ENCODE data around the gene DUT.

DNA sequence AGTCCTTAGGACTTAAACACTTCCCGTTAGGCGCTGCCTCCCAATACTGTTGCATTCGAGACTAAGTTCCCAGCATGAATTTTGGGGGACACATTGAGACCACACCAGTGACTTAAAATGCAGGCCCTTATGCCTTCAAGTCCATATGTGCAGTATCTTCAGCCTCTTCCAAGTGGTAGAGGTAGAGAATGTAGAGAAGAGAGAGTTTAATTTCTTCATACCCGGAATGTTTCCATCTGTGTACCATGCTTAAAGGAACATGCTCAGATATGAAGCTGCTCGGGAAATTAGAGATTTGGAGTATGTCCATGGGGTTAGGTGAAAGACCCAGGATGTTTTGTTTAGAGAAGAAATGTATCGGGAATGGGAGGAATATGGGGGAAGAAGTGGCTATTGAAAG lies 12.6 kb downstream of the DUT start:
- TF ChIP-seq ATF3 (IDR thresholded peaks at IDR 0.05) (no peak), ZFX (IDR thresholded peaks at IDR 0.05) (no peak), CTCF (IDR thresholded peaks at IDR 0.05 in 2 of 3, conservative IDR thresholded peaks at IDR 0.05 in 1 of 3; ENCODE audit: borderline replicate concordance in 1 of 3, insufficient read depth in 1 of 3, low read depth in 2 of 3, low read length in 2 of 3) (no peak), POLR2AphosphoS5 (IDR thresholded peaks at IDR 0.05; ENCODE audit: low read depth, low read length) (no peak), ZNF274 (IDR thresholded peaks at IDR 0.05; ENCODE audit: low read depth, low read length) (no peak), TCF7L2 (IDR thresholded peaks at IDR 0.05; ENCODE audit: borderline replicate concordance, extremely low read depth, insufficient read depth, insufficient read length) (no peak), POLR2A (IDR thresholded peaks at IDR 0.05; ENCODE audit: borderline replicate concordance, extremely low read depth, insufficient read depth, insufficient read length) (no peak), YY1 (IDR thresholded peaks at IDR 0.05; ENCODE audit: extremely low read depth, insufficient replicate concordance, low read depth, low read length) (no peak)
- TF ChIP-seq, protein P1, sequence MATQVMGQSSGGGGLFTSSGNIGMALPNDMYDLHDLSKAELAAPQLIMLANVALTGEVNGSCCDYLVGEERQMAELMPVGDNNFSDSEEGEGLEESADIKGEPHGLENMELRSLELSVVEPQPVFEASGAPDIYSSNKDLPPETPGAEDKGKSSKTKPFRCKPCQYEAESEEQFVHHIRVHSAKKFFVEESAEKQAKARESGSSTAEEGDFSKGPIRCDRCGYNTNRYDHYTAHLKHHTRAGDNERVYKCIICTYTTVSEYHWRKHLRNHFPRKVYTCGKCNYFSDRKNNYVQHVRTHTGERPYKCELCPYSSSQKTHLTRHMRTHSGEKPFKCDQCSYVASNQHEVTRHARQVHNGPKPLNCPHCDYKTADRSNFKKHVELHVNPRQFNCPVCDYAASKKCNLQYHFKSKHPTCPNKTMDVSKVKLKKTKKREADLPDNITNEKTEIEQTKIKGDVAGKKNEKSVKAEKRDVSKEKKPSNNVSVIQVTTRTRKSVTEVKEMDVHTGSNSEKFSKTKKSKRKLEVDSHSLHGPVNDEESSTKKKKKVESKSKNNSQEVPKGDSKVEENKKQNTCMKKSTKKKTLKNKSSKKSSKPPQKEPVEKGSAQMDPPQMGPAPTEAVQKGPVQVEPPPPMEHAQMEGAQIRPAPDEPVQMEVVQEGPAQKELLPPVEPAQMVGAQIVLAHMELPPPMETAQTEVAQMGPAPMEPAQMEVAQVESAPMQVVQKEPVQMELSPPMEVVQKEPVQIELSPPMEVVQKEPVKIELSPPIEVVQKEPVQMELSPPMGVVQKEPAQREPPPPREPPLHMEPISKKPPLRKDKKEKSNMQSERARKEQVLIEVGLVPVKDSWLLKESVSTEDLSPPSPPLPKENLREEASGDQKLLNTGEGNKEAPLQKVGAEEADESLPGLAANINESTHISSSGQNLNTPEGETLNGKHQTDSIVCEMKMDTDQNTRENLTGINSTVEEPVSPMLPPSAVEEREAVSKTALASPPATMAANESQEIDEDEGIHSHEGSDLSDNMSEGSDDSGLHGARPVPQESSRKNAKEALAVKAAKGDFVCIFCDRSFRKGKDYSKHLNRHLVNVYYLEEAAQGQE (IDR thresholded peaks at IDR 0.05; ENCODE audit: low read depth) = no peak
